ENCODE data around the gene MYO9A. TPM values are rescaled to one million over a fixed set of nuclear protein-coding genes. Genes with fewer than 3 reads are reported as not detected.

Gene MYO9A
- polyA plus RNA-seq, 1 experiment = 15.2 TPM

DNA sequence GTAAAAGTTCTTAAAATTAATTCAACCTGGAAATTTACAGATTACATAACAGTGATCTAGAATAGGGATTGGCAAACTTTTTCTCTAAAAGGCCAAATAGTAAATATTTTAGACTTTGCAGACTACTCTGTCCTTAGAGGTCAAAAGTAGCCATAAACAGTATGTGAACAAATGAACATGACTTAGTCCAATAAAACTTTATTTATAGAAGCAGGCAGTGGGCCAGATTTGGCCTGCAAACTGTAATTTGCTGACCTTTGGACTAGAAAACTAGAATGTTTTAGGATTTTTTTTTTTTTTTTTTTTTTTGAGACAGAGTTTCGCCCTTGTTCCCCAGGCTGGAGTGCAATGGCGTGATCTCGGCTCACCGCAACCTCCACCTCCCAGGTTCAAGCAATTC, 12.3 kb upstream of the MYO9A start:
- CTCF ChIA-PET = no interaction called here
- TF ChIP-seq, protein P1, sequence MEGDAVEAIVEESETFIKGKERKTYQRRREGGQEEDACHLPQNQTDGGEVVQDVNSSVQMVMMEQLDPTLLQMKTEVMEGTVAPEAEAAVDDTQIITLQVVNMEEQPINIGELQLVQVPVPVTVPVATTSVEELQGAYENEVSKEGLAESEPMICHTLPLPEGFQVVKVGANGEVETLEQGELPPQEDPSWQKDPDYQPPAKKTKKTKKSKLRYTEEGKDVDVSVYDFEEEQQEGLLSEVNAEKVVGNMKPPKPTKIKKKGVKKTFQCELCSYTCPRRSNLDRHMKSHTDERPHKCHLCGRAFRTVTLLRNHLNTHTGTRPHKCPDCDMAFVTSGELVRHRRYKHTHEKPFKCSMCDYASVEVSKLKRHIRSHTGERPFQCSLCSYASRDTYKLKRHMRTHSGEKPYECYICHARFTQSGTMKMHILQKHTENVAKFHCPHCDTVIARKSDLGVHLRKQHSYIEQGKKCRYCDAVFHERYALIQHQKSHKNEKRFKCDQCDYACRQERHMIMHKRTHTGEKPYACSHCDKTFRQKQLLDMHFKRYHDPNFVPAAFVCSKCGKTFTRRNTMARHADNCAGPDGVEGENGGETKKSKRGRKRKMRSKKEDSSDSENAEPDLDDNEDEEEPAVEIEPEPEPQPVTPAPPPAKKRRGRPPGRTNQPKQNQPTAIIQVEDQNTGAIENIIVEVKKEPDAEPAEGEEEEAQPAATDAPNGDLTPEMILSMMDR (IDR thresholded peaks at IDR 0.05; ENCODE audit: low read depth, low read length) = no peak
- POLR2A ChIA-PET = no interaction called here

DNA sequence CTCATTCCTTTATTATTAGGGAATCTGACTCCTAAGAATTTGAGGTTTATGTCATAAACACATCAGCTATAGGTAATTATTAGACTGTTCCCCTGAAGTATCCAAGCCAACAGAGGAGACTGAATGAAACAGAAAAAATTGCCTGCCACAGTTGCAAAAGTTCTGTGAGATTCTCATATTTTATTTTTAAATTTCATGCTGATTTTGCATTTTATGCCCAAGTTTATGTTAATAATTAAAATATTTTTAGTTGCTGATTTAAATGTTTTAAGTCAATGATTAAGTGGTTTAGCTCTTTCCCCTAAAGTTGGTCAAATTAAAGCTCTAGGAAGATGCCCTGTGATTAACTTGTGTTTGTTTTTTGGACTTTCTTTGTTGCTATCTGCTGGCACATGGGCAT, 10.4 kb upstream of the MYO9A start:
- Histone ChIP-seq H3K4me3 (ENCODE audit: low read depth, low read length) (no peak overlapping the region), H3K9me3 (ENCODE audit: control insufficient read depth, insufficient read depth, low read length) (no peaks in the 10 kb centered on the region), H3K27me3 (ENCODE audit: control insufficient read depth, insufficient read depth, low read length) (no peaks in the 10 kb centered on the region), H3K27ac (ENCODE audit: low read depth, low read length) (no peak overlapping the region)
- CTCF ChIA-PET = no interaction called here
- POLR2A ChIA-PET = no interaction called here
- TF ChIP-seq, protein P1 (IDR thresholded peaks at IDR 0.05; ENCODE audit: low read depth, low read length) = no peak
- no peak for DNase-seq (ENCODE audit: low read depth, low spot score)

More for the DNA sequence above, 12.3 kb upstream of the MYO9A start:
- no peak overlapping the region for H3K27ac ChIP-seq (ENCODE audit: low read depth, low read length)
- no peaks in the 10 kb centered on the region for H3K27me3 ChIP-seq (ENCODE audit: control insufficient read depth, insufficient read depth, low read length)
- no peak overlapping the region for H3K4me3 ChIP-seq (ENCODE audit: low read depth, low read length)
- H3K9me3 ChIP-seq (ENCODE audit: control insufficient read depth, insufficient read depth, low read length) = no peaks in the 10 kb centered on the region
- DNase-seq (ENCODE audit: low read depth, low spot score) = no peak

DNA sequence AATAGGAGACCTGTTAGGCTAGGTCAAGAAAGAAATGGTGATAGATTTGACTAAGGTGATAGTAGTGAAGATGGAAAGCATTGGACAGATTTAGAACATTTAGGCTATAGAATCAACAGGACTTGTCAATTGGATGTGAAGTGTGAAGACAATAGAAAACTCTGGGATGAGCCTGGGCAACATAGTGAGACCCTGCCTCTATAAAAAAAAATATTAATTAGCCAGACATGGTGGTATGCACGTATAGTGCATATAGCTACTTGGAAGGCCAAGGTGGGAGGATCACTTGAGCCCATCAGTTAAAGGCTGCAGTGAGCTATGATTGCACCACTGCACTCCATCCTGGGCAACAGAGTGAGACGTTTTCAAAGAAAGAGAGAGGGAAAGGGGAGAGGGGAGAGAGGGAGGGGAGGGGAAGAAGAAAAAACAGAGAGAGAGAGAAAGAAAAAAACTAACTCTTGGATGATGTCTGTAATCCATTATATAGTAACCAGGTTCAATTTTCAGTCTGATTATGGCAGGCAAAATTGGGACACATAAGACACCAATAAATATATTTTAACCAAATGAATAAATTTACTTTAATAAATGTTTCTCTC, 9.9 kb upstream of the MYO9A start:
- ChIA-PET POLR2A (interaction anchor here (0.8 kb wide), 1 partner anchor 10 kb away, joined by 3 read pairs; the partner anchor contains the start of genes MYO9A and SENP8), CTCF (interaction anchor here (0.7 kb wide), 1 partner anchor 640 kb away, joined by 3 read pairs; no protein-coding TSS in a partner anchor)
- TF ChIP-seq, protein P1 (IDR thresholded peaks at IDR 0.05; ENCODE audit: low read depth, low read length) = no peak
- Histone ChIP-seq H3K4me3 (ENCODE audit: low read depth, low read length) (no peak overlapping the region), H3K27me3 (ENCODE audit: control insufficient read depth, insufficient read depth, low read length) (no peaks in the 10 kb centered on the region), H3K27ac (ENCODE audit: low read depth, low read length) (no peak overlapping the region), H3K9me3 (ENCODE audit: control insufficient read depth, insufficient read depth, low read length) (no peaks in the 10 kb centered on the region)
- DNase-seq (ENCODE audit: low read depth, low spot score) = no peak

DNA sequence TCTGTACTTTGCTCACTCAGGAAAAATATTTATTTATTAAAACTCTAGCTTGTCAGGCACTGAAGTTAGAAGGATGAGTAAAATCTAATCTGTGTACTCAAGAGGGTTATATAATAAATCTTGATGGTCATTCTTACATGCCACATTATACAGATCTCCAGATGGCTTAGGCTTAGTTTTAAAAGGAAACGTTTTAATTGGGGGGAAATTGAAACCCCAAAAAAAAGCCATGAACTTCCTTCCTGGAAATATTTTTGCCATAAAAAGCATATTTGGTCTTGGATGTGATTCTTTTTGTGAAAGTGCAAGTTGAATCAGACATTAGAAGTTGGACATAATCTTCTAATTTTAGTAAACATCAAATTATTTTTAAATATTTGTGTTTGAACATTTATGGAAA, 6.3 kb upstream of the MYO9A start:
- Histone ChIP-seq H3K27ac (ENCODE audit: low read depth, low read length) (no peak overlapping the region), H3K9me3 (ENCODE audit: control insufficient read depth, insufficient read depth, low read length) (no peaks in the 10 kb centered on the region), H3K4me3 (ENCODE audit: low read depth, low read length) (no peak overlapping the region), H3K27me3 (ENCODE audit: control insufficient read depth, insufficient read depth, low read length) (no peaks in the 10 kb centered on the region)
- no peak for DNase-seq (ENCODE audit: low read depth, low spot score)
- ChIA-PET CTCF (no interaction called here), POLR2A (no interaction called here)
- TF ChIP-seq, protein P1 (IDR thresholded peaks at IDR 0.05; ENCODE audit: low read depth, low read length) = no peak

DNA sequence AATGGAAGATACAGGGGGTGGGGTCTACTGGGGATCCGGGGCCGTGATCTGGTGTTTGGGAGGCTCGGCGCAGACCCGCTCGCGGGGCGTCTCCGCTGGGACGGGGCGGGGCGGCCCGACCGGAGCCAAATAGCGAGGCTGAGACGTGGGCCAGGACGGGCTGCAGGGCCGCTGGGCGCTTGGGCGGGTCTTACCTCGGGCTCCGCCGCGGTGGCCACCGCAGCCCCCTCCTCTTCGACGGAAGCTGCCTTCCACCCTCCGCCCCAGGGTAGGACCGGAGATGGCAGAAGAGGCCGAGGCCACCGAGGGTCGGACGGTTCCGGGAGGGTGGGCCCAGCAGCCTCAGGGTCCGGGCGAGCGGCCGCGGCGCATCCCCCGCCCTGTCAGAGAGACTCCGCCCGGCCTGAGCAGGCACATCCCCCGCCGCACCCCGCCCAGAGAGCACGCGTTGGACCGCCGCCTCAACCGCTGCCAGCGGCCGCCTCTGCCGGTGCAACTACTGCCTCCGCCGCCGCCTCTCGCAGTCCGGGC, 399 bp downstream of the MYO9A start:
- peak overlapping the region; percentile 91 for H3K4me3 ChIP-seq (ENCODE audit: low read depth, low read length)
- CTCF ChIA-PET = interaction anchor here (1.0 kb wide), 1 partner anchor 109 kb away, joined by 3 read pairs; no protein-coding TSS in a partner anchor
- DNase-seq (ENCODE audit: low read depth, low spot score) = peak; percentile 43
- POLR2A ChIA-PET = interaction anchor here (0.6 to 1.3 kb wide), 5 partner anchors 10 to 109 kb away, joined by 3 to 6 read pairs (median 3); no protein-coding TSS in a partner anchor
- TF ChIP-seq, protein P1 (IDR thresholded peaks at IDR 0.05; ENCODE audit: low read depth, low read length) = no peak
- no peaks in the 10 kb centered on the region for H3K9me3 ChIP-seq (ENCODE audit: control insufficient read depth, insufficient read depth, low read length)
- peak overlapping the region; percentile 39 for H3K27ac ChIP-seq (ENCODE audit: low read depth, low read length)
- H3K27me3 ChIP-seq (ENCODE audit: control insufficient read depth, insufficient read depth, low read length) = no peaks in the 10 kb centered on the region

All from AG04450 (cell line).